H1 (cell line): ENCODE data around the gene RAD54L. TPM values are rescaled to one million over a fixed set of nuclear protein-coding genes. Genes with fewer than 3 reads are reported as not detected.

Experiments used
- CTCF ChIA-PET: fragments of 300-600 bp; sonication (Branson Sonifier 250); formaldehyde crosslinking; loops from one replicate; lab custom pipeline; 2021; ENCODE audit not compliant: partially characterized antibody; lab: Charles Lee
- POLR2A ChIA-PET: fragments of 300-600 bp; sonication (Branson Sonifier 250); formaldehyde crosslinking; loops from one replicate; lab custom pipeline; 2021; ENCODE audit warnings: inconsistent platforms; ENCODE audit not compliant: partially characterized antibody; lab: Charles Lee
- DNase-seq, 2 experiments: peaks; one replicate each; pipeline versions ENCODE4 v3.0.0 to v3.0.0-alpha.2; 2010 to 2022; ENCODE audit warnings: low spot score in 2 of 2, low read depth in 1 of 2, mixed read lengths in 1 of 2
- FAIRE-seq: peaks from 2 replicates; lab custom pipeline; 2011; peaks lifted over from hg19 to GRCh38; lab: Jason Lieb, UNC
- H2AFZ ChIP-seq: 2 replicates; pipeline ENCODE4 v1.8.1; 2012; ENCODE audit warnings: low read length, inconsistent platforms
- H2AK5ac ChIP-seq: 2 replicates; pipeline ENCODE4 v1.6.1; 2013; ENCODE audit warnings: low read depth, low read length
- H2BK120ac ChIP-seq: replicated peaks from 2 replicates; pipeline ENCODE3; 2013; ENCODE audit warnings: low read depth, low read length, inconsistent platforms
- H2BK12ac ChIP-seq: 2 replicates; pipeline ENCODE4 v1.6.1; 2013; ENCODE audit warnings: low read depth, low read length
- H2BK15ac ChIP-seq: 2 replicates; pipeline ENCODE4 v1.6.1; 2013; ENCODE audit warnings: low read length
- H2BK20ac ChIP-seq: 2 replicates; pipeline ENCODE4 v1.6.1; 2013; ENCODE audit warnings: low read length
- H2BK5ac ChIP-seq: 2 replicates; pipeline ENCODE4 v1.6.1; 2013; ENCODE audit warnings: low read depth, low read length
- H3K14ac ChIP-seq: 2 replicates; pipeline ENCODE4 v1.6.1; 2013; ENCODE audit warnings: inconsistent platforms; ENCODE audit not compliant: insufficient read length
- H3K18ac ChIP-seq: 2 replicates; pipeline ENCODE4 v1.6.1; 2013; ENCODE audit warnings: low read length; ENCODE audit errors: extremely low read depth
- H3K23ac ChIP-seq: 2 replicates; pipeline ENCODE4 v1.6.1; 2013; ENCODE audit warnings: inconsistent platforms; ENCODE audit not compliant: insufficient read length
- H3K23me2 ChIP-seq: 2 replicates; pipeline ENCODE4 v1.6.1; 2013; ENCODE audit warnings: low read depth, low read length
- H3K27ac ChIP-seq: 2 replicates; pipeline ENCODE4 v1.6.1; 2011; ENCODE audit warnings: low read depth, low read length, inconsistent platforms
- H3K27me3 ChIP-seq, 4 experiments: replicated peaks in 1 of 4; 1 replicate in 1 of 4; 2 replicates in 3 of 4; pipeline versions ENCODE4 v1.6.1 to v1.8.1; 2011 to 2013; ENCODE audit warnings: low read length in 3 of 4, mild to moderate bottlenecking in 3 of 4, inconsistent platforms in 2 of 4, mixed read lengths in 2 of 4, moderate library complexity in 1 of 4; ENCODE audit not compliant: control insufficient read depth in 3 of 4, insufficient read depth in 3 of 4; ENCODE audit errors: extremely low read depth in 1 of 4
- H3K36me3 ChIP-seq, 4 experiments: 2 replicates each; pipeline versions ENCODE4 v1.6.1 to v1.8.1; 2011 to 2013; ENCODE audit warnings: mild to moderate bottlenecking in 4 of 4, low read length in 3 of 4, moderate library complexity in 2 of 4, control low read depth in 1 of 4, inconsistent platforms in 1 of 4; ENCODE audit not compliant: insufficient read depth in 4 of 4, control insufficient read depth in 2 of 4
- H3K4ac ChIP-seq: replicated peaks from 2 replicates; pipeline ENCODE3; 2013; ENCODE audit warnings: low read length, low read depth, mixed read lengths, inconsistent platforms; ENCODE audit not compliant: insufficient read length
- H3K4me1 ChIP-seq, 4 experiments: replicated peaks in 1 of 4; 1 replicate in 1 of 4; 2 replicates in 3 of 4; pipeline versions ENCODE4 v1.6.1 to v1.8.1; 2011 to 2013; ENCODE audit warnings: low read length in 3 of 4, inconsistent platforms in 2 of 4, mixed read lengths in 1 of 4; ENCODE audit not compliant: insufficient read depth in 4 of 4, control insufficient read depth in 3 of 4
- H3K4me2 ChIP-seq, 2 experiments: 2 replicates each; pipeline versions ENCODE4 v1.6.1 to v1.8.1; 2011 to 2013; ENCODE audit warnings: low read depth in 2 of 2, low read length in 2 of 2, control low read depth in 1 of 2, inconsistent platforms in 1 of 2, mild to moderate bottlenecking in 1 of 2; ENCODE audit not compliant: insufficient read depth in 1 of 2
- H3K4me3 ChIP-seq, 4 experiments: fragments of 200-600, 300-600 bp in 1 of 4; sonication (generic), shearing (Covaris generic), sonication (Bioruptor Twin) in 1 of 4; 2 replicates each; pipeline versions ENCODE4 v1.5.1 to v1.8.1; 2011 to 2016; ENCODE audit warnings: low read length in 4 of 4, low read depth in 3 of 4, control low read depth in 2 of 4, inconsistent platforms in 2 of 4, mild to moderate bottlenecking in 2 of 4, mixed read lengths in 1 of 4, moderate library complexity in 1 of 4; ENCODE audit not compliant: insufficient read depth in 2 of 4; ENCODE audit errors: extremely low read depth in 1 of 4
- H3K56ac ChIP-seq: replicated peaks from 2 replicates; pipeline ENCODE3; 2013; ENCODE audit warnings: low read depth, mild to moderate bottlenecking, mixed read lengths, low read length, inconsistent platforms; ENCODE audit not compliant: insufficient read length
- H3K79me1 ChIP-seq: 2 replicates; pipeline ENCODE4 v1.6.1; 2013; ENCODE audit warnings: low read depth, low read length, control low read depth
- H3K79me2 ChIP-seq, 2 experiments: 2 replicates each; pipeline versions ENCODE4 v1.6.1 to v1.8.1; 2012 to 2013; ENCODE audit warnings: low read length in 2 of 2, mild to moderate bottlenecking in 2 of 2, inconsistent platforms in 1 of 2; ENCODE audit not compliant: insufficient read depth in 2 of 2, control insufficient read depth in 1 of 2
- H3K9ac ChIP-seq, 4 experiments: replicated peaks in 1 of 4; 1 replicate in 1 of 4; 2 replicates in 3 of 4; pipeline versions ENCODE4 v1.6.1 to v1.8.1; 2011 to 2013; ENCODE audit warnings: low read depth in 3 of 4, low read length in 3 of 4, control low read depth in 2 of 4, mild to moderate bottlenecking in 2 of 4, moderate library complexity in 2 of 4, inconsistent platforms in 1 of 4; ENCODE audit errors: extremely low read depth in 1 of 4
- H3K9me3 ChIP-seq, 2 experiments: 2 replicates each; pipeline versions ENCODE4 v1.6.1 to v1.8.1; 2012 to 2013; ENCODE audit warnings: mild to moderate bottlenecking in 2 of 2, moderate library complexity in 2 of 2, control low read depth in 1 of 2, inconsistent platforms in 1 of 2, low read depth in 1 of 2, low read length in 1 of 2, mixed read lengths in 1 of 2; ENCODE audit not compliant: insufficient read depth in 2 of 2
- H4K20me1 ChIP-seq, 2 experiments: replicated peaks in 1 of 2; 2 replicates each; pipeline versions ENCODE3 to v1.8.1; 2011 to 2013; ENCODE audit warnings: inconsistent platforms in 2 of 2, low read length in 2 of 2, mild to moderate bottlenecking in 1 of 2; ENCODE audit not compliant: insufficient read depth in 2 of 2, control insufficient read depth in 1 of 2
- H4K5ac ChIP-seq: 2 replicates; pipeline ENCODE4 v1.6.1; 2013; ENCODE audit warnings: low read length, low read depth, mixed read lengths, inconsistent platforms; ENCODE audit not compliant: insufficient read length
- H4K8ac ChIP-seq: 2 replicates; pipeline ENCODE4 v1.8.0; 2013; ENCODE audit warnings: mild to moderate bottlenecking, moderate library complexity, low read length, inconsistent platforms; ENCODE audit not compliant: insufficient read depth; ENCODE audit errors: extremely low read depth
- H4K91ac ChIP-seq: replicated peaks from 2 replicates; pipeline ENCODE3; 2013; ENCODE audit warnings: low read length, mixed read lengths, inconsistent platforms; ENCODE audit not compliant: insufficient read length
- CTCF ChIP-seq, 3 experiments: IDR thresholded peaks; 1 replicate in 2 of 3; 2 replicates in 1 of 3; pipeline versions ENCODE4 v1.5.1 to v1.6.1; 2011; ENCODE audit warnings: low read length in 3 of 3, mild to moderate bottlenecking in 3 of 3, inconsistent platforms in 2 of 3, low read depth in 1 of 3, moderate library complexity in 1 of 3; ENCODE audit not compliant: insufficient read depth in 1 of 3; ENCODE audit errors: control extremely low read depth in 1 of 3
- HDAC6 ChIP-seq: IDR thresholded peaks from one replicate; pipeline ENCODE4 v1.7.1; 2012; ENCODE audit warnings: low read depth, mild to moderate bottlenecking, inconsistent platforms, low read length, moderate library complexity
- RAD21 ChIP-seq, 2 experiments: IDR thresholded peaks in 1 of 2; conservative IDR thresholded peaks in 1 of 2; 2 replicates each; pipeline ENCODE4 v1.6.1; 2011; ENCODE audit warnings: low read depth in 2 of 2, low read length in 2 of 2, improper control_type of control experiment in 1 of 2, inconsistent platforms in 1 of 2, mild to moderate bottlenecking in 1 of 2, moderate library complexity in 1 of 2
- TAF7 ChIP-seq: optimal IDR thresholded peaks from 2 replicates; pipeline ENCODE3; 2011; ENCODE audit warnings: low read depth, mild to moderate bottlenecking, inconsistent platforms, low read length, moderate library complexity, borderline replicate concordance
- TEAD4 ChIP-seq: IDR thresholded peaks from 2 replicates; pipeline ENCODE4 v1.6.1; 2012; ENCODE audit warnings: low read depth, low read length, inconsistent platforms, mixed read lengths
- USF2 ChIP-seq: IDR thresholded peaks from 2 replicates; pipeline ENCODE4 v1.6.1; 2011; ENCODE audit warnings: low read length, improper control_type of control experiment
- YY1 ChIP-seq: IDR thresholded peaks from 2 replicates; pipeline ENCODE4 v1.6.1; 2011; ENCODE audit warnings: low read depth, mild to moderate bottlenecking, low read length
- ZNF274 ChIP-seq: IDR thresholded peaks from 2 replicates; pipeline ENCODE4 v1.7.0; 2012; ENCODE audit warnings: low read length, borderline replicate concordance; ENCODE audit errors: extremely low read depth
- WGBS, 2 experiments: shearing (Covaris generic) in 1 of 2; methylation state at CpG; one replicate each; pipeline versions ENCODE4 v1.1.6 to v1.1.7; 2013 to 2015; ENCODE audit warnings: low lambda C conversion rate in 2 of 2, mixed read lengths in 2 of 2, inconsistent platforms in 1 of 2, low coverage in 1 of 2, missing lambda C conversion rate in 1 of 2; ENCODE audit not compliant: insufficient replicate concordance in 2 of 2, insufficient coverage in 1 of 2, insufficient read length in 1 of 2; ENCODE audit errors: extremely low coverage in 1 of 2, missing lambda C conversion rate in 1 of 2; 5-methylcytosine and 5-hydroxymethylcytosine counted together
- polyA plus RNA-seq, 7 experiments: library from polyadenylated mRNA; depleted of rRNA in 3 of 7; stranded (reverse) in 5 of 7; unstranded in 2 of 7; fragments of >200 nt in 5 of 7; fragments of 200-250 nt in 2 of 7; gene quantifications; 1 replicate in 5 of 7; 2 replicates in 1 of 7; 4 replicates in 1 of 7; pipeline versions ENCODE4 v1.2.1 to v1.2.3, GENCODE V29; 2011 to 2013; ENCODE audit warnings: missing spikeins in 2 of 7, mixed read lengths in 2 of 7
- total RNA-seq: library from RNA; stranded (reverse); fragmentation: NEBNext Ultra II Directional; extraction: Animal tissue kit (Norgen Biotek cat#: 25700); gene quantifications from 2 replicates; pipeline ENCODE4 v1.2.1, GENCODE V29; 2021

Gene RAD54L
- total and polyA plus RNA-seq, 2 of the 8 experiments (the other 6 are each of a cell fraction or from before 2014, with no cell fraction given), result 43.5 to 50.3 TPM

GRCh38 chr1:46223472-46223943 is 24.1 kb upstream of the RAD54L start:
- Histone ChIP-seq H4K20me1 (no peaks in the 10 kb centered on the region), H3K4ac (no peak overlapping the region), H4K8ac (no peak overlapping the region), H3K56ac (no peak overlapping the region), H3K4me3 (peak overlapping the region in 1 of 4 experiments; percentile 7; a peak in 1 of 8 replicates), H3K27ac (no peak overlapping the region), H3K27me3 (no peaks in the 10 kb centered on the region), H3K14ac (no peak overlapping the region), H4K91ac (no peak overlapping the region), H3K36me3 (no peaks in the 10 kb centered on the region), H2AK5ac (no peak overlapping the region), H3K18ac (peak overlapping the region; percentile 89), H3K9me3 (no peaks in the 10 kb centered on the region), H3K23me2 (no peaks in the 10 kb centered on the region), H3K79me1 (no peaks in the 10 kb centered on the region), H2BK5ac (no peak overlapping the region), H2AFZ (peak overlapping the region; percentile 76; the same call in 1 of the 2 replicates), H3K79me2 (no peaks in the 10 kb centered on the region), H2BK20ac (0 out of 2 replicates have a peak overlapping the region, but pooled peaks have one; percentile 72), H3K4me2 (peak overlapping the region in 1 of 2 experiments; percentile 54; a peak in 2 of 4 replicates), H3K4me1 (peaks cover 3 to 11% (median 7%) of the 10 kb centered on the region in 4 experiments; a peak in 6 of 7 replicates), H2BK15ac (0 out of 2 replicates have a peak overlapping the region, but pooled peaks have one; percentile 29), H4K5ac (no peak overlapping the region), H2BK12ac (0 out of 2 replicates have a peak overlapping the region, but pooled peaks have one; percentile 50), H3K23ac (no peak overlapping the region), H2BK120ac (no peak overlapping the region), H3K9ac (no peak overlapping the region)
- DNase-seq, result peak in 1 of 2 experiments; percentile 63
- ChIA-PET POLR2A (interaction anchor here (0.7 to 2.2 kb wide), 9 partner anchors 11 to 100 kb away, joined by 3 to 16 read pairs (median 4); partner anchors contain the start of genes LURAP1, PIK3R3 and RAD54L), CTCF (interaction anchor here (0.6 to 5.4 kb wide), 44 partner anchors 8 to 512 kb away, joined by 3 to 73 read pairs (median 4); partner anchors contain the start of genes LURAP1, POMGNT1 and RAD54L)
- no peak for TF ChIP-seq HDAC6
- peak; percentile 76 to 80 for TF ChIP-seq RAD21 (IDR thresholded peaks at IDR 0.05 in 1 of 2, conservative IDR thresholded peaks at IDR 0.05 in 1 of 2; ENCODE audit: low read depth in 2 of 2, low read length in 2 of 2)
- TF ChIP-seq ZNF274, result no peak
- peak; percentile 26 for TF ChIP-seq TAF7
- no peak for TF ChIP-seq USF2
- TF ChIP-seq TEAD4, result 0 out of 2 replicates have a peak, but pooled peaks have one; percentile 1
- TF ChIP-seq YY1, result peak; percentile 83
- peak; percentile 72 to 95 (median 76) for TF ChIP-seq CTCF (IDR thresholded peaks at IDR 0.05; ENCODE audit: control extremely low read depth in 1 of 3, insufficient read depth in 1 of 3, low read depth in 1 of 3, low read length in 3 of 3)
- peak; percentile 93 for FAIRE-seq
- WGBS, 2 experiments, result 22% methylated on average over 6 of the region's 6 CpGs; no CpG with 5 or more reads in 1 of the 2 experiments
